GM19324 (cell line): ENCODE measurements around the gene NECTIN2.
"Not testable (repeated sequence)": the region's sequence is repeated elsewhere in the genome, so short reads cannot be mapped to it uniquely, and the experiment has no call there.

Experiments used
- ATAC-seq: cut with Tn5 transposase; IDR thresholded peaks from one replicate; pipeline ENCODE4 v1.9.1; 2021; ENCODE audit warnings: mild to moderate bottlenecking, moderate library complexity; ENCODE audit not compliant: unreplicated experiment, low FRiP score

Gene NECTIN2

GRCh38 chr19:44816301-44816700 is 29.8 kb upstream of the NECTIN2 start:
- ATAC-seq: no peak

GRCh38 chr19:44817725-44818465 is 28.2 kb upstream of the NECTIN2 start:
- no peak for ATAC-seq

GRCh38 chr19:44818466-44819031 is 27.5 kb upstream of the NECTIN2 start:
- ATAC-seq: no peak

- ATAC-seq: no peak
These were observed 26.8 kb upstream of the NECTIN2 start for GRCh38 chr19:44819246-44819832.

GRCh38 chr19:44820648-44821609 is 25.2 kb upstream of the NECTIN2 start:
- no peak for ATAC-seq

- no peak for ATAC-seq
These were observed 23.9 kb upstream of the NECTIN2 start for GRCh38 chr19:44822177-44822576.

- no peak for ATAC-seq
These were observed 23.3 kb upstream of the NECTIN2 start for GRCh38 chr19:44822670-44823372.

- ATAC-seq: no peak
These were observed 22.8 kb upstream of the NECTIN2 start for GRCh38 chr19:44823373-44823698.

- ATAC-seq: no peak
These were observed 21.3 kb upstream of the NECTIN2 start for GRCh38 chr19:44824761-44825160.

- not testable (repeated sequence) for ATAC-seq
These were observed 13.2 kb upstream of the NECTIN2 start for GRCh38 chr19:44832875-44833274.

GRCh38 chr19:44834399-44834798 is 11.7 kb upstream of the NECTIN2 start:
- not testable (repeated sequence) for ATAC-seq

- no peak for ATAC-seq
These were observed 6.8 kb upstream of the NECTIN2 start for GRCh38 chr19:44839276-44839675.

- ATAC-seq: no peak
These were observed 5.3 kb upstream of the NECTIN2 start for GRCh38 chr19:44840811-44841210.

- no peak for ATAC-seq
These were observed 4.9 kb upstream of the NECTIN2 start for GRCh38 chr19:44841231-44841630.

GRCh38 chr19:44845286-44845611 is 848 bp upstream of the NECTIN2 start:
- ATAC-seq: no peak

- ATAC-seq: no peak
These were observed 502 bp downstream of the NECTIN2 start for GRCh38 chr19:44846455-44847143.

- no peak for ATAC-seq
These were observed 1.3 kb downstream of the NECTIN2 start for GRCh38 chr19:44847144-44848035.

GRCh38 chr19:44848036-44848811 is 2.1 kb downstream of the NECTIN2 start:
- ATAC-seq: no peak
